Measurements from ENCODE around the gene ZNHIT1. TPM values are rescaled to one million over a fixed set of nuclear protein-coding genes. Genes with fewer than 3 reads are reported as not detected.

The ZNHIT1 gene
- total RNA-seq, 1 donor from 2014 or later, result 115 TPM

- Mint-ChIP-seq H3K27me3 (ENCODE audit: low read depth, unreplicated experiment) (peaks cover 13% of the 10 kb centered on the region), H3K27ac (ENCODE audit: unreplicated experiment) (no peak overlapping the region), H3K4me3 (ENCODE audit: unreplicated experiment) (no peak overlapping the region), H3K4me1 (ENCODE audit: low read depth, unreplicated experiment) (peaks cover 8% of the 10 kb centered on the region), H3K36me3 (ENCODE audit: low read depth, unreplicated experiment) (no peaks in the 10 kb centered on the region), H3K9me3 (ENCODE audit: unreplicated experiment) (no peaks in the 10 kb centered on the region)
- no peaks in the 10 kb centered on the region for H3K9me3 ChIP-seq (ENCODE audit: insufficient read depth, low read depth, low read length)
- H3K4me2 ChIP-seq (ENCODE audit: low read length), result no peak overlapping the region
- no peak overlapping the region for H3K9ac ChIP-seq (ENCODE audit: low read length)
- TF ChIP-seq CTCF (IDR thresholded peaks at IDR 0.05; ENCODE audit: insufficient read depth, low read depth, low read length) (no peak), EZH2 (IDR thresholded peaks at IDR 0.05; ENCODE audit: insufficient read depth, low read length) (no peak)
- no peaks in the 10 kb centered on the region for H4K20me1 ChIP-seq (ENCODE audit: insufficient read depth, low read length)
- H3K27ac ChIP-seq (ENCODE audit: low read depth, low read length), result no peak overlapping the region
- H3K27me3 ChIP-seq (ENCODE audit: insufficient read depth, low read length), result peaks cover 5% of the 10 kb centered on the region
- no peaks in the 10 kb centered on the region for H3K36me3 ChIP-seq (ENCODE audit: insufficient read depth, low read length)
- no peaks in the 10 kb centered on the region for H3K4me1 ChIP-seq (ENCODE audit: insufficient read depth, low read length)
- H2AFZ ChIP-seq (ENCODE audit: low read depth, low read length), result no peak overlapping the region
- H3K79me2 ChIP-seq (ENCODE audit: insufficient read depth, low read length), result no peaks in the 10 kb centered on the region
- DNase-seq (ENCODE audit: low read depth) (peak; percentile 53), FAIRE-seq (no peak)
- H3K4me3 ChIP-seq (ENCODE audit: insufficient read depth, low read depth, low read length), result no peak overlapping the region
Observed at GRCh38 chr7:101185258-101185839, 32.6 kb upstream of the ZNHIT1 start.

GRCh38 chr7:101186194-101186593 lies 31.8 kb upstream of the ZNHIT1 start:
- no peak for FAIRE-seq
- no peaks in the 10 kb centered on the region for H3K36me3 ChIP-seq (ENCODE audit: insufficient read depth, low read length)
- H3K79me2 ChIP-seq (ENCODE audit: insufficient read depth, low read length), result no peaks in the 10 kb centered on the region
- H2AFZ ChIP-seq (ENCODE audit: low read depth, low read length), result no peak overlapping the region
- no peaks in the 10 kb centered on the region for H4K20me1 ChIP-seq (ENCODE audit: insufficient read depth, low read length)
- Mint-ChIP-seq H3K9me3 (ENCODE audit: unreplicated experiment) (no peaks in the 10 kb centered on the region), H3K4me1 (ENCODE audit: low read depth, unreplicated experiment) (peaks cover 8% of the 10 kb centered on the region), H3K27me3 (ENCODE audit: low read depth, unreplicated experiment) (peaks cover 7% of the 10 kb centered on the region), H3K36me3 (ENCODE audit: low read depth, unreplicated experiment) (no peaks in the 10 kb centered on the region), H3K27ac (ENCODE audit: unreplicated experiment) (no peak overlapping the region), H3K4me3 (ENCODE audit: unreplicated experiment) (no peak overlapping the region)
- no peak overlapping the region for H3K27ac ChIP-seq (ENCODE audit: low read depth, low read length)
- no peak overlapping the region for H3K4me3 ChIP-seq (ENCODE audit: insufficient read depth, low read depth, low read length)
- H3K9ac ChIP-seq (ENCODE audit: low read length), result no peak overlapping the region
- no peaks in the 10 kb centered on the region for H3K9me3 ChIP-seq (ENCODE audit: insufficient read depth, low read depth, low read length)
- no peak for DNase-seq (ENCODE audit: low read depth)
- H3K4me2 ChIP-seq (ENCODE audit: low read length), result no peak overlapping the region
- no peaks in the 10 kb centered on the region for H3K4me1 ChIP-seq (ENCODE audit: insufficient read depth, low read length)
- TF ChIP-seq EZH2 (IDR thresholded peaks at IDR 0.05; ENCODE audit: insufficient read depth, low read length), result no peak
- no peak for TF ChIP-seq CTCF (IDR thresholded peaks at IDR 0.05; ENCODE audit: insufficient read depth, low read depth, low read length)
- H3K27me3 ChIP-seq (ENCODE audit: insufficient read depth, low read length), result no peaks in the 10 kb centered on the region

- H3K36me3 Mint-ChIP-seq (ENCODE audit: low read depth, unreplicated experiment), result no peaks in the 10 kb centered on the region
- Histone ChIP-seq H3K9me3 (ENCODE audit: insufficient read depth, low read depth, low read length) (no peaks in the 10 kb centered on the region), H3K79me2 (ENCODE audit: insufficient read depth, low read length) (no peaks in the 10 kb centered on the region), H3K27me3 (ENCODE audit: insufficient read depth, low read length) (no peaks in the 10 kb centered on the region), H3K27ac (ENCODE audit: low read depth, low read length) (no peak overlapping the region), H3K4me3 (ENCODE audit: insufficient read depth, low read depth, low read length) (no peak overlapping the region), H3K4me2 (ENCODE audit: low read length) (no peak overlapping the region), H3K36me3 (ENCODE audit: insufficient read depth, low read length) (no peaks in the 10 kb centered on the region), H4K20me1 (ENCODE audit: insufficient read depth, low read length) (no peaks in the 10 kb centered on the region), H3K4me1 (ENCODE audit: insufficient read depth, low read length) (no peaks in the 10 kb centered on the region), H2AFZ (ENCODE audit: low read depth, low read length) (no peak overlapping the region), H3K9ac (ENCODE audit: low read length) (no peak overlapping the region)
- no peaks in the 10 kb centered on the region for H3K9me3 Mint-ChIP-seq (ENCODE audit: unreplicated experiment)
- FAIRE-seq, result no peak
- peaks cover 7% of the 10 kb centered on the region for H3K27me3 Mint-ChIP-seq (ENCODE audit: low read depth, unreplicated experiment)
- DNase-seq (ENCODE audit: low read depth), result no peak
- H3K4me1 Mint-ChIP-seq (ENCODE audit: low read depth, unreplicated experiment), result peaks cover 8% of the 10 kb centered on the region
- TF ChIP-seq EZH2 (IDR thresholded peaks at IDR 0.05; ENCODE audit: insufficient read depth, low read length) (no peak), CTCF (IDR thresholded peaks at IDR 0.05; ENCODE audit: insufficient read depth, low read depth, low read length) (no peak)
- H3K27ac Mint-ChIP-seq (ENCODE audit: unreplicated experiment), result no peak overlapping the region
- no peak overlapping the region for H3K4me3 Mint-ChIP-seq (ENCODE audit: unreplicated experiment)
Observed at GRCh38 chr7:101186844-101187428, 31.0 kb upstream of the ZNHIT1 start.
